WTC11 (cell line): Measurements from ENCODE around the gene TMEM238L. TPM values are rescaled to one million over a fixed set of nuclear protein-coding genes. Genes with fewer than 3 reads are reported as not detected.
A peak's percentile ranks its signal among the peaks of the same experiment; 100 is the strongest.

Source experiments
- ATAC-seq: fragments of 200-7000 bp; cut with Tn5 transposase; 2 replicates; pipeline ENCODE4 v1.10.0; 2021; ENCODE audit warnings: mild to moderate bottlenecking, moderate library complexity
- CTCF ChIA-PET: fragments of 300-600 bp; sonication (Branson Sonifier 250); formaldehyde crosslinking; loops from one replicate; lab custom pipeline; 2021; ENCODE audit warnings: antibody characterized with exemption; lab: Charles Lee
- POLR2A ChIA-PET: fragments of 350-600 bp; sonication (Branson Sonifier 250); formaldehyde crosslinking; loops from one replicate; lab custom pipeline; 2021; ENCODE audit warnings: antibody characterized with exemption; lab: Charles Lee
- DNase-seq: peaks from one replicate; pipeline ENCODE4 v3.0.0; 2021; ENCODE audit warnings: low spot score
- H3K27ac Mint-ChIP-seq: 2 replicates; pipeline ENCODE4 v1.8.0; 2021; ENCODE audit warnings: mixed read lengths
- H3K27me3 Mint-ChIP-seq: 2 replicates; pipeline ENCODE4 v1.8.0; 2021; ENCODE audit warnings: low read depth, mild to moderate bottlenecking, moderate library complexity, mixed read lengths
- H3K36me3 Mint-ChIP-seq: 2 replicates; pipeline ENCODE4 v1.8.0; 2021; ENCODE audit warnings: mixed read lengths
- H3K4me1 Mint-ChIP-seq: 2 replicates; pipeline ENCODE4 v1.8.0; 2022; ENCODE audit warnings: mixed read lengths
- H3K4me3 Mint-ChIP-seq: 2 replicates; pipeline ENCODE4 v1.8.0; 2021; ENCODE audit warnings: mild to moderate bottlenecking, moderate library complexity, mixed read lengths
- H3K9me3 Mint-ChIP-seq: 2 replicates; pipeline ENCODE4 v1.8.0; 2021; ENCODE audit warnings: mixed read lengths
- CREB1 ChIP-seq: sonication (generic); formaldehyde crosslinking; IDR thresholded peaks from 2 replicates; pipeline ENCODE4 v1.8.0; 2023; ENCODE audit warnings: mild to moderate bottlenecking, missing genetic modification reagents
- ELF4 ChIP-seq: sonication (generic); formaldehyde crosslinking; IDR thresholded peaks from 2 replicates; pipeline ENCODE4 v1.8.1; 2022; ENCODE audit warnings: low read depth, mild to moderate bottlenecking, moderate library complexity, missing genetic modification reagents
- EMX1 ChIP-seq: fragments of 250-450 bp; sonication (Bioruptor Pico); IDR thresholded peaks from 2 replicates; pipeline ENCODE4 v1.8.0; 2021; ENCODE audit warnings: mild to moderate bottlenecking
- FOXK1 ChIP-seq: sonication (generic); formaldehyde crosslinking; IDR thresholded peaks from 2 replicates; pipeline ENCODE4 v1.8.0; 2022; ENCODE audit warnings: mild to moderate bottlenecking, moderate library complexity, missing genetic modification reagents
- GTF2I ChIP-seq: fragments of 250-450 bp; sonication (Bioruptor Pico); conservative IDR thresholded peaks from 2 replicates; pipeline ENCODE4 v1.4.0; 2021; ENCODE audit warnings: mild to moderate bottlenecking
- KAT7 ChIP-seq: sonication (generic); formaldehyde crosslinking; IDR thresholded peaks from 2 replicates; pipeline ENCODE4 v1.8.1; 2023; ENCODE audit warnings: missing genetic modification reagents, mild to moderate bottlenecking, borderline replicate concordance
- MYBL2 ChIP-seq: sonication (generic); formaldehyde crosslinking; IDR thresholded peaks from 2 replicates; pipeline ENCODE4 v1.8.1; 2023; ENCODE audit warnings: mild to moderate bottlenecking, moderate library complexity, missing genetic modification reagents
- NR2C2 ChIP-seq: sonication (generic); formaldehyde crosslinking; IDR thresholded peaks from 2 replicates; pipeline ENCODE4 v1.8.0; 2022; ENCODE audit warnings: mild to moderate bottlenecking, missing genetic modification reagents
- RORB ChIP-seq: fragments of 250-450 bp; sonication (Bioruptor Pico); IDR thresholded peaks from 2 replicates; pipeline ENCODE4 v1.9.0; 2021; ENCODE audit warnings: mild to moderate bottlenecking
- TCF7 ChIP-seq: sonication (generic); formaldehyde crosslinking; IDR thresholded peaks from 2 replicates; pipeline ENCODE4 v1.8.0; 2022; ENCODE audit warnings: mild to moderate bottlenecking, low read depth, missing genetic modification reagents, moderate library complexity
- TP53 ChIP-seq: sonication (generic); formaldehyde crosslinking; IDR thresholded peaks from 2 replicates; pipeline ENCODE4 v1.8.1; 2023; ENCODE audit warnings: mild to moderate bottlenecking, missing genetic modification reagents
- ZNF219 ChIP-seq: sonication (generic); formaldehyde crosslinking; IDR thresholded peaks from 2 replicates; pipeline ENCODE4 v1.8.0; 2023; ENCODE audit warnings: missing genetic modification reagents, mild to moderate bottlenecking, borderline replicate concordance
- ZNF423 ChIP-seq: fragments of 250-450 bp; sonication (Bioruptor Pico); IDR thresholded peaks from 2 replicates; pipeline ENCODE4 v2.1.2; 2022; ENCODE audit warnings: mild to moderate bottlenecking, moderate library complexity
- total RNA-seq: library from RNA; stranded (reverse); gene quantifications from 3 replicates; pipeline ENCODE4 v1.2.3, GENCODE V29; 2021
- TF ChIP-seq, protein P1 (sequence below): sonication (generic); formaldehyde crosslinking; IDR thresholded peaks from 2 replicates; pipeline ENCODE4 v1.8.1; 2022; ENCODE audit warnings: low read depth, mild to moderate bottlenecking, moderate library complexity, missing genetic modification reagents, borderline replicate concordance
- TF ChIP-seq, protein P2 (sequence below): sonication (generic); formaldehyde crosslinking; IDR thresholded peaks from 2 replicates; pipeline ENCODE4 v1.8.1; 2022; ENCODE audit warnings: low read depth, missing genetic modification reagents, borderline replicate concordance
- TF ChIP-seq, protein P3 (sequence below): fragments of 250-450 bp; sonication (Bioruptor Pico); IDR thresholded peaks from 2 replicates; pipeline ENCODE4 v1.9.0; 2021; ENCODE audit warnings: moderate library complexity, mild to moderate bottlenecking, inconsistent platforms, borderline replicate concordance
- TF ChIP-seq, protein P4 (sequence below): sonication (generic); formaldehyde crosslinking; conservative IDR thresholded peaks from 2 replicates; pipeline ENCODE4 v1.8.1; 2022; ENCODE audit warnings: mild to moderate bottlenecking, missing genetic modification reagents
- TF ChIP-seq, protein P5 (sequence below): fragments of 250-450 bp; sonication (Bioruptor Pico); IDR thresholded peaks from 2 replicates; pipeline ENCODE4 v1.9.0; 2021; ENCODE audit warnings: mild to moderate bottlenecking
- TF ChIP-seq, protein P6 (sequence below): fragments of 250-450 bp; sonication (Bioruptor Pico); IDR thresholded peaks from 2 replicates; pipeline ENCODE4 v1.9.0; 2021; ENCODE audit warnings: mild to moderate bottlenecking, borderline replicate concordance
- TF ChIP-seq, protein P7 (sequence below): sonication (generic); formaldehyde crosslinking; IDR thresholded peaks from 2 replicates; pipeline ENCODE4 v1.8.1; 2023; ENCODE audit warnings: mild to moderate bottlenecking, missing genetic modification reagents, moderate library complexity

Gene TMEM238L
- total RNA-seq, 1 experiment from 2014 or later = not detected

DNA sequence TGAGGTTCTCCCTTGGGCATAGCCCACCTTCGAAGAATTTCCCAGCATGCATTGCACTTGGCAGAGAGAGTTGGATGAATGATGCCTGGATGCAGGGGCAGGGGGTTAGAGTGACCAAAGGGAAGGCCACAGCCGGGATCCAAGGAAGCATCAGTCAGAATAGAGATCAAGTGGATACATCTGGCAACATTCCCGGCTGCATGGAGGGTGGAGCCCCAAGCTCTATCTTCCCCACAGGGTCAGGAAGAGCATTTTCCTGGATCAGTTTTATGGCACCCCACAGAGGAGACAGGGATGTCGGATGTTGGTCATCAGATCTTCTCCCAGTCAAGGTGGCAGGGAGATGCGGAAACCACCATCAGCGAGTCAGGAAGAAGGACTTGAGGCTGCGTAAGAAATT is 21.0 kb upstream of the TMEM238L start (continued):
- TF ChIP-seq, protein P1, sequence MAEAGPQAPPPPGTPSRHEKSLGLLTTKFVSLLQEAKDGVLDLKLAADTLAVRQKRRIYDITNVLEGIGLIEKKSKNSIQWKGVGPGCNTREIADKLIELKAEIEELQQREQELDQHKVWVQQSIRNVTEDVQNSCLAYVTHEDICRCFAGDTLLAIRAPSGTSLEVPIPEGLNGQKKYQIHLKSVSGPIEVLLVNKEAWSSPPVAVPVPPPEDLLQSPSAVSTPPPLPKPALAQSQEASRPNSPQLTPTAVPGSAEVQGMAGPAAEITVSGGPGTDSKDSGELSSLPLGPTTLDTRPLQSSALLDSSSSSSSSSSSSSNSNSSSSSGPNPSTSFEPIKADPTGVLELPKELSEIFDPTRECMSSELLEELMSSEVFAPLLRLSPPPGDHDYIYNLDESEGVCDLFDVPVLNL (CRISPR knock-in tag) = no peak
- TF ChIP-seq, protein P2, sequence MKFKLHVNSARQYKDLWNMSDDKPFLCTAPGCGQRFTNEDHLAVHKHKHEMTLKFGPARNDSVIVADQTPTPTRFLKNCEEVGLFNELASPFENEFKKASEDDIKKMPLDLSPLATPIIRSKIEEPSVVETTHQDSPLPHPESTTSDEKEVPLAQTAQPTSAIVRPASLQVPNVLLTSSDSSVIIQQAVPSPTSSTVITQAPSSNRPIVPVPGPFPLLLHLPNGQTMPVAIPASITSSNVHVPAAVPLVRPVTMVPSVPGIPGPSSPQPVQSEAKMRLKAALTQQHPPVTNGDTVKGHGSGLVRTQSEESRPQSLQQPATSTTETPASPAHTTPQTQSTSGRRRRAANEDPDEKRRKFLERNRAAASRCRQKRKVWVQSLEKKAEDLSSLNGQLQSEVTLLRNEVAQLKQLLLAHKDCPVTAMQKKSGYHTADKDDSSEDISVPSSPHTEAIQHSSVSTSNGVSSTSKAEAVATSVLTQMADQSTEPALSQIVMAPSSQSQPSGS (CRISPR knock-in tag) = no peak

DNA sequence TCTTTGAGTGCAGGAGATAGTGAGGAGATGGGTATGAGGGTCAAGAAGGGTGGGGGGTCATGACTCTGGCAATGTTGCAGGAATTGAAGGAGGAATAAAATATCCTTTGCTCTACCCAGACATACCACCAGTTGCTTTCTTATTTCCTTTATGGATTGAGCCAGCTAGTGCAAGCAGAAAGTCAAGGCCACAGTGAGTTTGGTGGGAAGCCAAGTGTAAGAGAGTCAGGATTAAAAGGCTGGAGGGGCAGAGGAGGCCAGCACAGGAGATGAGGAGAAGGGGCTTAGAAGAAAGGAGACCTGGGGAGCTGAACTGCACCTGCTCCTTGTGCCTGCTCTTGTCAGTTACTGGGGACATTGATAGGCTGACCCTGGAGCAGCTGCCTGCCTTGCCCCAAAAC is 17.9 kb upstream of the TMEM238L start:
- Mint-ChIP-seq H3K4me3 (no peak overlapping the region), H3K36me3 (no peaks in the 10 kb centered on the region), H3K27ac (no peak overlapping the region), H3K4me1 (peaks cover 8% of the 10 kb centered on the region), H3K27me3 (peaks cover 4% of the 10 kb centered on the region; the same call in 1 of the 2 replicates)
- no peak for ATAC-seq
- POLR2A ChIA-PET = no interaction called here
- DNase-seq = no peak
- TF ChIP-seq, protein P3, sequence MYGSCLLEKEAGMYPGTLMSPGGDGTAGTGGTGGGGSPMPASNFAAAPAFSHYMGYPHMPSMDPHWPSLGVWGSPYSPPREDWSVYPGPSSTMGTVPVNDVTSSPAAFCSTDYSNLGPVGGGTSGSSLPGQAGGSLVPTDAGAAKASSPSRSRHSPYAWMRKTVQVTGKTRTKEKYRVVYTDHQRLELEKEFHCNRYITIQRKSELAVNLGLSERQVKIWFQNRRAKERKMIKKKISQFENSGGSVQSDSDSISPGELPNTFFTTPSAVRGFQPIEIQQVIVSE (CRISPR knock-in tag) = no peak
- TF ChIP-seq, protein P4, sequence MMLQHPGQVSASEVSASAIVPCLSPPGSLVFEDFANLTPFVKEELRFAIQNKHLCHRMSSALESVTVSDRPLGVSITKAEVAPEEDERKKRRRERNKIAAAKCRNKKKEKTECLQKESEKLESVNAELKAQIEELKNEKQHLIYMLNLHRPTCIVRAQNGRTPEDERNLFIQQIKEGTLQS = no peak
- no peak for TF ChIP-seq GTF2I (CRISPR knock-in tag)
- TF ChIP-seq, all 79 proteins: peak for 0
- CTCF ChIA-PET = interaction anchor here (1.3 to 1.4 kb wide), 2 partner anchors 49 to 68 kb away, joined by 5 to 7 read pairs; no protein-coding TSS in a partner anchor
- H3K9me3 Mint-ChIP-seq = peaks cover 4% of the 10 kb centered on the region; the same call in 1 of the 2 replicates

DNA sequence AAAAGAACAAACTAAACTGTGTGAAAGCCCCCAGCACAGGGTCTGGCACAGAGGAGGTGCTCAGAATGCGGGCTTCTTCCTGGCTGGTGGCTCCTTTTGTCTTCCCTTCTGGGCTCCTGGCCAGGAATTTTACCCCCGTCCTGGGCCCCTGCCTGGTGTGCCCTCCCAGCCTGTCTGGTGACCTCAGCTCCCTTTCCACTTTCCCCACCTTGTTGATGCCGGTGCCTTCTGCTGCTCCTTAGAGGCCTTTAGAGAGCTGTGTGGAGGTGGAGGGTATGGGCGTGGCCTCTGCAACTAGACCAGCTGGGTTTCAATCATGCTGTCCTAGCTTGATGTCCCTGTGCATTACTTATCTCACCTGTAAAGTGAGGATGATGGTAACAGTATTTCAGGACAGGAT is 17.2 kb upstream of the TMEM238L start:
- Mint-ChIP-seq H3K4me3 (no peak overlapping the region), H3K27ac (no peak overlapping the region), H3K36me3 (no peaks in the 10 kb centered on the region), H3K27me3 (peaks cover 4% of the 10 kb centered on the region; the same call in 1 of the 2 replicates), H3K9me3 (peaks cover 4% of the 10 kb centered on the region; the same call in 1 of the 2 replicates), H3K4me1 (peaks cover 8% of the 10 kb centered on the region)
- POLR2A ChIA-PET = no interaction called here
- TF ChIP-seq TP53 (CRISPR knock-in tag) (no peak), ELF4 (CRISPR knock-in tag) (no peak), ZNF219 (CRISPR knock-in tag) (no peak), EMX1 (CRISPR knock-in tag) (no peak), RORB (CRISPR knock-in tag) (no peak), TCF7 (CRISPR knock-in tag) (no peak), NR2C2 (CRISPR knock-in tag) (no peak), KAT7 (no peak), CREB1 (CRISPR knock-in tag) (no peak), MYBL2 (no peak), ZNF423 (CRISPR knock-in tag) (no peak), FOXK1 (no peak)
- TF ChIP-seq, protein P5, sequence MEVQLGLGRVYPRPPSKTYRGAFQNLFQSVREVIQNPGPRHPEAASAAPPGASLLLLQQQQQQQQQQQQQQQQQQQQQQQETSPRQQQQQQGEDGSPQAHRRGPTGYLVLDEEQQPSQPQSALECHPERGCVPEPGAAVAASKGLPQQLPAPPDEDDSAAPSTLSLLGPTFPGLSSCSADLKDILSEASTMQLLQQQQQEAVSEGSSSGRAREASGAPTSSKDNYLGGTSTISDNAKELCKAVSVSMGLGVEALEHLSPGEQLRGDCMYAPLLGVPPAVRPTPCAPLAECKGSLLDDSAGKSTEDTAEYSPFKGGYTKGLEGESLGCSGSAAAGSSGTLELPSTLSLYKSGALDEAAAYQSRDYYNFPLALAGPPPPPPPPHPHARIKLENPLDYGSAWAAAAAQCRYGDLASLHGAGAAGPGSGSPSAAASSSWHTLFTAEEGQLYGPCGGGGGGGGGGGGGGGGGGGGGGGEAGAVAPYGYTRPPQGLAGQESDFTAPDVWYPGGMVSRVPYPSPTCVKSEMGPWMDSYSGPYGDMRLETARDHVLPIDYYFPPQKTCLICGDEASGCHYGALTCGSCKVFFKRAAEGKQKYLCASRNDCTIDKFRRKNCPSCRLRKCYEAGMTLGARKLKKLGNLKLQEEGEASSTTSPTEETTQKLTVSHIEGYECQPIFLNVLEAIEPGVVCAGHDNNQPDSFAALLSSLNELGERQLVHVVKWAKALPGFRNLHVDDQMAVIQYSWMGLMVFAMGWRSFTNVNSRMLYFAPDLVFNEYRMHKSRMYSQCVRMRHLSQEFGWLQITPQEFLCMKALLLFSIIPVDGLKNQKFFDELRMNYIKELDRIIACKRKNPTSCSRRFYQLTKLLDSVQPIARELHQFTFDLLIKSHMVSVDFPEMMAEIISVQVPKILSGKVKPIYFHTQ (CRISPR knock-in tag) = no peak
- TF ChIP-seq, protein P6, sequence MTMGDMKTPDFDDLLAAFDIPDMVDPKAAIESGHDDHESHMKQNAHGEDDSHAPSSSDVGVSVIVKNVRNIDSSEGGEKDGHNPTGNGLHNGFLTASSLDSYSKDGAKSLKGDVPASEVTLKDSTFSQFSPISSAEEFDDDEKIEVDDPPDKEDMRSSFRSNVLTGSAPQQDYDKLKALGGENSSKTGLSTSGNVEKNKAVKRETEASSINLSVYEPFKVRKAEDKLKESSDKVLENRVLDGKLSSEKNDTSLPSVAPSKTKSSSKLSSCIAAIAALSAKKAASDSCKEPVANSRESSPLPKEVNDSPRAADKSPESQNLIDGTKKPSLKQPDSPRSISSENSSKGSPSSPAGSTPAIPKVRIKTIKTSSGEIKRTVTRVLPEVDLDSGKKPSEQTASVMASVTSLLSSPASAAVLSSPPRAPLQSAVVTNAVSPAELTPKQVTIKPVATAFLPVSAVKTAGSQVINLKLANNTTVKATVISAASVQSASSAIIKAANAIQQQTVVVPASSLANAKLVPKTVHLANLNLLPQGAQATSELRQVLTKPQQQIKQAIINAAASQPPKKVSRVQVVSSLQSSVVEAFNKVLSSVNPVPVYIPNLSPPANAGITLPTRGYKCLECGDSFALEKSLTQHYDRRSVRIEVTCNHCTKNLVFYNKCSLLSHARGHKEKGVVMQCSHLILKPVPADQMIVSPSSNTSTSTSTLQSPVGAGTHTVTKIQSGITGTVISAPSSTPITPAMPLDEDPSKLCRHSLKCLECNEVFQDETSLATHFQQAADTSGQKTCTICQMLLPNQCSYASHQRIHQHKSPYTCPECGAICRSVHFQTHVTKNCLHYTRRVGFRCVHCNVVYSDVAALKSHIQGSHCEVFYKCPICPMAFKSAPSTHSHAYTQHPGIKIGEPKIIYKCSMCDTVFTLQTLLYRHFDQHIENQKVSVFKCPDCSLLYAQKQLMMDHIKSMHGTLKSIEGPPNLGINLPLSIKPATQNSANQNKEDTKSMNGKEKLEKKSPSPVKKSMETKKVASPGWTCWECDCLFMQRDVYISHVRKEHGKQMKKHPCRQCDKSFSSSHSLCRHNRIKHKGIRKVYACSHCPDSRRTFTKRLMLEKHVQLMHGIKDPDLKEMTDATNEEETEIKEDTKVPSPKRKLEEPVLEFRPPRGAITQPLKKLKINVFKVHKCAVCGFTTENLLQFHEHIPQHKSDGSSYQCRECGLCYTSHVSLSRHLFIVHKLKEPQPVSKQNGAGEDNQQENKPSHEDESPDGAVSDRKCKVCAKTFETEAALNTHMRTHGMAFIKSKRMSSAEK (CRISPR knock-in tag) = no peak
- TF ChIP-seq, protein P7, sequence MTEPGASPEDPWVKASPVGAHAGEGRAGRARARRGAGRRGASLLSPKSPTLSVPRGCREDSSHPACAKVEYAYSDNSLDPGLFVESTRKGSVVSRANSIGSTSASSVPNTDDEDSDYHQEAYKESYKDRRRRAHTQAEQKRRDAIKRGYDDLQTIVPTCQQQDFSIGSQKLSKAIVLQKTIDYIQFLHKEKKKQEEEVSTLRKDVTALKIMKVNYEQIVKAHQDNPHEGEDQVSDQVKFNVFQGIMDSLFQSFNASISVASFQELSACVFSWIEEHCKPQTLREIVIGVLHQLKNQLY = no peak
- CTCF ChIA-PET = interaction anchor here (1.3 to 1.5 kb wide), 3 partner anchors 24 to 67 kb away, joined by 4 to 7 read pairs (median 5); no protein-coding TSS in a partner anchor
- ATAC-seq (peak; percentile 55; the same call in 1 of the 2 replicates), DNase-seq (no peak)
